CD8-positive, alpha-beta memory T cell (primary cell): ENCODE measurements around the gene CEP192. TPM values are rescaled to one million over a fixed set of nuclear protein-coding genes. Genes with fewer than 3 reads are reported as not detected.

Experiments used
- CTCF ChIA-PET: fragments of 350-600 bp; sonication (Branson Sonifier 250); formaldehyde crosslinking; loops from one replicate; lab custom pipeline; 2021; ENCODE audit warnings: antibody characterized with exemption; lab: Charles Lee
- POLR2A ChIA-PET: fragments of 350-600 bp; sonication (Branson Sonifier 250); formaldehyde crosslinking; loops from one replicate; lab custom pipeline; 2021; ENCODE audit warnings: antibody characterized with exemption; lab: Charles Lee
- DNase-seq, 5 donors: peaks; one replicate each; pipeline versions ENCODE4 v3.0.0 to v3.0.0-alpha.2; 2020 to 2022; ENCODE audit warnings: mixed read lengths in 1 of 5
- H3K27ac ChIP-seq: one replicate; pipeline ENCODE4 v1.7.0; 2013; ENCODE audit warnings: low read depth, mild to moderate bottlenecking, low read length, moderate library complexity
- H3K27me3 ChIP-seq: 2 replicates; pipeline ENCODE4 v1.7.0; 2013; ENCODE audit warnings: low read length, mild to moderate bottlenecking; ENCODE audit not compliant: insufficient read depth, poor library complexity, severe bottlenecking
- H3K36me3 ChIP-seq: 2 replicates; pipeline ENCODE4 v1.7.0; 2013; ENCODE audit warnings: mild to moderate bottlenecking, low read length, moderate library complexity; ENCODE audit not compliant: insufficient read depth
- H3K4me1 ChIP-seq: 2 replicates; pipeline ENCODE4 v1.7.0; 2013; ENCODE audit warnings: mild to moderate bottlenecking, low read length, moderate library complexity; ENCODE audit not compliant: insufficient read depth
- H3K4me3 ChIP-seq: 2 replicates; pipeline ENCODE4 v1.7.0; 2013; ENCODE audit warnings: mild to moderate bottlenecking, low read length
- H3K9me3 ChIP-seq: 2 replicates; pipeline ENCODE4 v1.7.0; 2013; ENCODE audit warnings: mild to moderate bottlenecking, low read length
- H3K27ac Mint-ChIP-seq, 8 donors: one replicate each; pipeline ENCODE4 v1.8.0; 2020 to 2021; ENCODE audit warnings: mixed read lengths in 8 of 8, mild to moderate bottlenecking in 6 of 8, inconsistent platforms in 3 of 8, moderate library complexity in 3 of 8
- H3K27me3 Mint-ChIP-seq, 2 donors: one replicate each; pipeline ENCODE4 v1.8.0; 2020 to 2021; ENCODE audit warnings: mixed read lengths in 2 of 2, mild to moderate bottlenecking in 1 of 2, moderate library complexity in 1 of 2
- H3K36me3 Mint-ChIP-seq, 3 donors: one replicate each; pipeline ENCODE4 v1.8.0; 2020 to 2021; ENCODE audit warnings: mixed read lengths in 3 of 3, inconsistent platforms in 1 of 3, mild to moderate bottlenecking in 1 of 3
- H3K4me1 Mint-ChIP-seq, 3 donors: one replicate each; pipeline ENCODE4 v1.8.0; 2020 to 2021; ENCODE audit warnings: mixed read lengths in 3 of 3, inconsistent platforms in 1 of 3, mild to moderate bottlenecking in 1 of 3
- H3K4me3 Mint-ChIP-seq, 7 donors: one replicate each; pipeline ENCODE4 v1.8.0; 2020 to 2021; ENCODE audit warnings: mixed read lengths in 7 of 7, mild to moderate bottlenecking in 6 of 7, moderate library complexity in 4 of 7, inconsistent platforms in 2 of 7
- H3K9me3 Mint-ChIP-seq, 5 donors: one replicate each; pipeline ENCODE4 v1.8.0; 2020 to 2022; ENCODE audit warnings: mixed read lengths in 5 of 5, mild to moderate bottlenecking in 3 of 5, moderate library complexity in 2 of 5, inconsistent platforms in 1 of 5
- polyA plus RNA-seq: library from polyadenylated mRNA; unstranded; fragments of 300-500 nt; fragmentation: Illumina TruSeq; gene quantifications from one replicate; pipeline ENCODE4 v1.2.3, GENCODE V29; 2021
- total RNA-seq, 2 experiments: library from RNA; stranded (reverse); gene quantifications; one replicate each; pipeline ENCODE4 v1.2.3, GENCODE V29; 2021

Gene CEP192
- total and polyA plus RNA-seq, 3 experiments from 2014 or later = 6.5 to 24.3 (median 21.9) TPM

DNA sequence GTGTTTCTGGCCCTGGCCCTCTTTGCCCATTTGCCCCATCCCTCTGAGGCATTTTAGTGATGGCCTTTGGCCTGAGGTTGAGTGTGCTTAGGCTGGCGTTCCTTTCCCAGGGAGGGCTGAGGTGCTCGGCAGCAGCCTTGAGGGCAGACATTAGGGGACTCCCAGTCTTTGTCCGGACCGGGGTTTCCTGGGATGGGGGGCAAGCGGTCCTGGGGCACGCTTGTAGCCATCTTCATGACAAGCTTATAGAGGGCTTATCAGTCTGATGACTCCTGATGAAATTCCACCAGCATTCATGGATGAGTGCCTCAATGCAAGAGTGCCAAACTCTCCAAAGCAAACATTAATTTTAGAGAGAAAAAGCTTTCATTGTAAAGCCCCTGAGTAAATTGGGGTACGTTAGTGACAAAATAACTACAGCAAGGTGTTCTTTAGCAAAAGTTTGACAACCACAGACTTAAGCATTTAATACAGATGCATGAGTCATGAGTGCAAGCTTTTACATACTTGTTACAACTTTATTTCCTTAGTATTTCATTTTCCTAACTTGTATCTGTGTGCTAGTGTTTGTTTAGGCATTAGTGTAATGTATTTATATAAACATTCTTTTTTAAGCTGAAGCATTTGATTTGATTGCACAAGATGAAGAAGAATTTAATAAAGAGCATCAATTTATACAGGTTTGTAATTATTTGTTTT, 45.6 kb downstream of the CEP192 start:
- DNase-seq = no peak
- ChIA-PET CTCF (no interaction called here), POLR2A (no interaction called here)
- H3K9me3 ChIP-seq = no peaks in the 10 kb centered on the region
- Mint-ChIP-seq H3K27ac (peak overlapping the region in 1 of 8 donors; percentile 69), H3K27me3 (no peaks in the 10 kb centered on the region), H3K36me3 (peaks cover 16 to 82% (median 33%) of the 10 kb centered on the region in 3 donors), H3K4me1 (peaks cover 12 to 16% (median 14%) of the 10 kb centered on the region in 3 donors), H3K4me3 (no peak overlapping the region), H3K9me3 (no peaks in the 10 kb centered on the region)
- no peaks in the 10 kb centered on the region for H3K27me3 ChIP-seq
- peaks cover 17% of the 10 kb centered on the region for H3K36me3 ChIP-seq
- no peak overlapping the region for H3K4me3 ChIP-seq
- no peaks in the 10 kb centered on the region for H3K4me1 ChIP-seq
- no peak overlapping the region for H3K27ac ChIP-seq

DNA sequence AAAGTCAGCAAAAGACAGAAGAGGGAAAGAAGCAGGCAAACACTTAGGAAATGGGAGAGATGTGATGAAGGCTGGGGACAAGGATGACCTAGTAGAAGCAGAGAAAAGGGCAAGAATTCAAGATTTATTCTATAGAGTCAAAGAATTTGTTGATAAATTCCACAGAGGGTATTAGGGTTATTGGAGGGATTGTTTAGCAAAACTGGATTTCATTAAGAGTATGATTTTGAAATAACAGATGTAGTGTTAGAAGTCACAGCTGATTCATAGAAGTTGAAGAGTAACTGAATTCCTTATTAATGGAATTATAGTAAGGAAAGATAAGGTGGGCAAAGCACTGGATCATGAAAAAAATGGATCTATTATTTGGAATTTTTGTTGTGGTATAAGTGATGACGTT, 48.6 kb downstream of the CEP192 start:
- CTCF ChIA-PET = no interaction called here
- no peaks in the 10 kb centered on the region for H3K4me1 ChIP-seq
- H3K27ac ChIP-seq = no peak overlapping the region
- no peak overlapping the region for H3K4me3 ChIP-seq
- H3K9me3 ChIP-seq = no peaks in the 10 kb centered on the region
- peaks cover 16% of the 10 kb centered on the region for H3K36me3 ChIP-seq
- no peaks in the 10 kb centered on the region for H3K27me3 Mint-ChIP-seq
- H3K4me1 Mint-ChIP-seq = peaks cover 11 to 23% (median 20%) of the 10 kb centered on the region in 3 donors
- POLR2A ChIA-PET = no interaction called here
- H3K4me3 Mint-ChIP-seq = no peak overlapping the region
- no peaks in the 10 kb centered on the region for H3K9me3 Mint-ChIP-seq
- peak overlapping the region in 3 of 8 donors; percentile 17 to 82 (median 23) for H3K27ac Mint-ChIP-seq
- H3K36me3 Mint-ChIP-seq = peaks cover 25 to 81% (median 39%) of the 10 kb centered on the region in 3 donors
- no peak for DNase-seq
- H3K27me3 ChIP-seq = no peaks in the 10 kb centered on the region

DNA sequence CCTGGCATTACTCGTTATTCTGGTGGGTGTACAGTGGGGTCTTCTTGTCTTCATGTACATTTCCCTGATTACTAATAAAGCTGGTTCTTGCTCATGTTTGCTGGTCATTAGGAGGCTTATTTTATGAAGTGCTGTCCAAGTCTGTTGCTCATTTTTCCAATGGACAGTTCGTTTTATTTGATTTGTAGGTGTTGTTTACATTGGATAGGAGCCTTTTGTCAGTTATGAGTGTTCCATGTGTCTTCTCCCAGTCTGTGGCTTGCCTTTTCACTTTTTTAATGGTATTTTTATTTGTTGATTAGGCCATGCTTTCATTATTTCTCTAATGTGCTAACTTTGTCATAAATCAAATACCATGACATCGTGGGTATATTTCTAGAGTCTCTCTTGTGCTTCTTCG, 51.9 kb downstream of the CEP192 start:
- Mint-ChIP-seq H3K4me3 (no peak overlapping the region), H3K9me3 (no peaks in the 10 kb centered on the region), H3K36me3 (peaks cover 35 to 78% (median 49%) of the 10 kb centered on the region in 3 donors), H3K4me1 (peaks cover 14 to 32% (median 25%) of the 10 kb centered on the region in 3 donors), H3K27ac (peak overlapping the region in 2 of 8 donors; percentile 4 to 24), H3K27me3 (no peaks in the 10 kb centered on the region)
- Histone ChIP-seq H3K27me3 (no peaks in the 10 kb centered on the region), H3K4me3 (no peak overlapping the region), H3K9me3 (no peaks in the 10 kb centered on the region), H3K4me1 (no peaks in the 10 kb centered on the region), H3K36me3 (peaks cover 20% of the 10 kb centered on the region), H3K27ac (no peak overlapping the region)
- DNase-seq = no peak
- ChIA-PET POLR2A (no interaction called here), CTCF (no interaction called here)

DNA sequence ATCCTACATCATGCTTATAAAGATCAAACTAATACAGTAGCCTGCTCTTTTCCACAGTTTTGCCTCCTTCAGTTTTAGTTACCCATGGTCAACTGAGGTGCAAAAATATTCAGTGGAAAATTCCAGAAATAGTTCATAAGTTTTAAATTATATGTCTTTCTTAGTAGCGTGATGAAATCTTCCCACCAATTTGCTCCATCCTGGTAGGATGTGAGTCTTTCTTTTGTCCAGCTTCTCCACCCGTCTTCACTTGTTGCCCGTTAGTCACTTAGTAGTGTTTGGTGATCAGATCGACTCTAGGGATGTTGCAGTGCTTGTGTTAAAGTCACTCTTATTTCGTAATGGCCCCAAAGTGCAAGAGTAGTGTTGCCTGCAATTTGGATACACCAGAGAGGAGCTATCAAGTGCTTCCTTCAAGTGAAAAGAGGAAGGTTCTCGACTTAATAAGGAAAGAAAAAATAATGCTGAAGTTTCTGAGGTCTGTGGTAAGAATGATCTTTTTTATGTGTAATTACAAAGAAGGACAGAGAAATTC, 57.0 kb downstream of the CEP192 start:
- no peak for DNase-seq
- peaks cover 25% of the 10 kb centered on the region for H3K36me3 ChIP-seq
- Mint-ChIP-seq H3K4me1 (peaks cover 17 to 34% (median 28%) of the 10 kb centered on the region in 3 donors), H3K27me3 (no peaks in the 10 kb centered on the region), H3K36me3 (peaks cover 22 to 79% (median 45%) of the 10 kb centered on the region in 3 donors), H3K9me3 (no peaks in the 10 kb centered on the region), H3K27ac (peak overlapping the region in 3 of 8 donors; percentile 2 to 24 (median 10)), H3K4me3 (no peak overlapping the region)
- no peaks in the 10 kb centered on the region for H3K4me1 ChIP-seq
- no peak overlapping the region for H3K4me3 ChIP-seq
- ChIA-PET CTCF (no interaction called here), POLR2A (no interaction called here)
- H3K27ac ChIP-seq = no peak overlapping the region
- H3K9me3 ChIP-seq = no peaks in the 10 kb centered on the region
- H3K27me3 ChIP-seq = no peaks in the 10 kb centered on the region

DNA sequence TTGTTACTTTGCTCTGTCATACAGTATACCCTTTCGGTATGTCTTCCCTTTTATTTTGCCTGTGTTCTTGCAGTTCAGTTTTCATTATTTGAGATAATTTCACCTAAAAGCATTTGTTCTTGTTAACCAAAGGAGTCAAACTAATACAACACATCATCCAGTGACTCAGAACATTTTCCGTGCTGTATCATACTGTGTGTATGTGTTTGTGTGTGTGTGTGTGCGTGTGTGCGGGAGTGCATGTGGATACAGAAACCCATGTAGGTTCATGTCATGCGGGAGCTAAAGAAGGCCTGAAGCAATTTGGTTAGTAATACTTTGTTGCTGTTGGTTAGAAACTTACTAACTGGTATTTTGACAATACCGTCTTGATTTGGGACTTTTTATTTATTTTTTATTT, 60.0 kb downstream of the CEP192 start:
- Mint-ChIP-seq H3K4me1 (peaks cover 8 to 12% (median 11%) of the 10 kb centered on the region in 3 donors), H3K27ac (peak overlapping the region in 2 of 8 donors; percentile 2 to 3), H3K9me3 (no peaks in the 10 kb centered on the region), H3K36me3 (peaks cover 14 to 82% (median 41%) of the 10 kb centered on the region in 3 donors), H3K4me3 (no peak overlapping the region), H3K27me3 (no peaks in the 10 kb centered on the region)
- H3K27me3 ChIP-seq = no peaks in the 10 kb centered on the region
- ChIA-PET POLR2A (no interaction called here), CTCF (interaction anchor here (1.3 kb wide), 1 partner anchor 108 kb away, joined by 5 read pairs; no protein-coding TSS in a partner anchor)
- H3K4me1 ChIP-seq = no peaks in the 10 kb centered on the region
- no peak for DNase-seq
- H3K9me3 ChIP-seq = no peaks in the 10 kb centered on the region
- H3K36me3 ChIP-seq = peaks cover 33% of the 10 kb centered on the region
- H3K27ac ChIP-seq = no peak overlapping the region
- H3K4me3 ChIP-seq = no peak overlapping the region

DNA sequence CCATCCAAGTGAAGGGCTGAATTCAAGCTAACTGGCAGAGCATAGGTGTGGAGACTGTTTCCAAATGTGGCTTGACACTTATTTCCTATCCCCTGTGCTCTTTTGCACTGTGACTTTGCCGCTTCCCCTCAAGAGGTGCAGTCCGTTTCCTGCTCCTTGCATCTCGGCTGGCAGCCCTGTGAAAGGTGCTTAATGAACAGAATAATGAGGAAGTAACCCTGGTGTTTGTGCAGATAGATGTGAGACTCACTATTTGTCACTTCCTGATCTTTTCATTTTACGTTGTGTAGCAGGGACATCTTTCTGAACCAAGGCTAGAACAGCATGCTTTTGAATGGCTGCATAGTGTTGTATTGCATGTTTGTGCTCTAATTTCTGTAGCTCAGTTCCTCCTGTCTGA, 60.8 kb downstream of the CEP192 start:
- H3K36me3 ChIP-seq = peaks cover 33% of the 10 kb centered on the region
- POLR2A ChIA-PET = no interaction called here
- no peaks in the 10 kb centered on the region for H3K9me3 ChIP-seq
- H3K27me3 ChIP-seq = no peaks in the 10 kb centered on the region
- CTCF ChIA-PET = interaction anchor here (1.3 kb wide), 1 partner anchor 107 kb away, joined by 5 read pairs; no protein-coding TSS in a partner anchor
- peak overlapping the region in 6 of 8 donors; percentile 22 to 71 (median 38) for H3K27ac Mint-ChIP-seq
- peak overlapping the region in 1 of 7 donors; percentile 0 for H3K4me3 Mint-ChIP-seq
- no peaks in the 10 kb centered on the region for H3K4me1 ChIP-seq
- no peak overlapping the region for H3K4me3 ChIP-seq
- H3K9me3 Mint-ChIP-seq = no peaks in the 10 kb centered on the region
- DNase-seq = no peak
- H3K27me3 Mint-ChIP-seq = no peaks in the 10 kb centered on the region
- H3K4me1 Mint-ChIP-seq = peaks cover 8 to 12% (median 11%) of the 10 kb centered on the region in 3 donors
- H3K36me3 Mint-ChIP-seq = peaks cover 16 to 85% (median 38%) of the 10 kb centered on the region in 3 donors
- no peak overlapping the region for H3K27ac ChIP-seq

DNA sequence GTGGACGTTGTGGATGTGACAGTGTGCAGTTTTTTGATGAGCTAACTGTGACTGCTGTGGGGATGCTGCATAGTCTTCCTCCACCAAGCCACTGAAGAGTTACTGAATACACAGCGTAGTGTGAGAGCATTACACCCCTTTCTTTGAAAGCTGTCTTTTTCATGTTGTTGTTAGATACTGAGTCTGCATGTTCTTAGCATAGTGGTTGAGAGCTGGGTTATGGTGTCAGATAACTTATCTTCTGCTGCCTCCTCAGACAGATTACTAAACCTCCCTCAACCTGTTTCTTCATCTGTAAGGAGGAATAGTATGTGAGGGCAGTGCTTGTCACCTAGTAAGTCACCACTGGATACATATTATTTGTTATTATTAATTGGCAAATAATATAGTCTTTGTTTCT, 63.2 kb downstream of the CEP192 start:
- Mint-ChIP-seq H3K4me3 (no peak overlapping the region), H3K9me3 (no peaks in the 10 kb centered on the region), H3K36me3 (peaks cover 13 to 87% (median 27%) of the 10 kb centered on the region in 3 donors), H3K4me1 (peaks cover 8 to 12% (median 11%) of the 10 kb centered on the region in 3 donors), H3K27ac (peak overlapping the region in 1 of 8 donors; percentile 36), H3K27me3 (no peaks in the 10 kb centered on the region)
- Histone ChIP-seq H3K36me3 (peaks cover 32% of the 10 kb centered on the region), H3K4me1 (no peaks in the 10 kb centered on the region), H3K9me3 (no peaks in the 10 kb centered on the region), H3K27ac (no peak overlapping the region), H3K27me3 (no peaks in the 10 kb centered on the region), H3K4me3 (no peak overlapping the region)
- no peak for DNase-seq
- POLR2A ChIA-PET = no interaction called here
- CTCF ChIA-PET = no interaction called here

DNA sequence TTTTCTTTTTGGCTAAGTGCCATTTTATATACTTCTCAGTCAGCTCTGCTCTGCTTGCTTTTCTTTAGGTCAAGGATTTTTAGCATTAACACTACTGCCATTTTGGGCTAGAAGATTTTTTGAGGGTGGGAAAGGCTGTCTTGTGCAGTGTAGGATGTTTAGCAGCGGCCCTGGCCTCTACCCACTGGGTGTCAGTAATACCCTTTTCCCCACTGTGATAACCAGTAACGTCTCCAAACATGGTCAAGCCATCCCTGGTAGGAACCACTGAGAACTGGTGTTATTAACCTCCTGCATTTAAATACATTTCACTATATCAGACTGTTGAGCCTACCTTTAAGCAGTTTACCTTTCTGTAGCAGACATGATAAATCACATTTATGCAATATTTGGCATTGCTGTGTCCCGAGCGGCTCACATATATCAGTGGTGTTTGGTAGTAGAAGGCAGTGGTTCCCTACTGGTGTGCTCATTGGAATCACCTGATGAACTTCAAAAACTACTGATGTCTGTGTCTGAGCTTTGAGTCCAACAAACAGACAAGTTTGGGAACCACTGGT, 70.5 kb downstream of the CEP192 start:
- CTCF ChIA-PET = no interaction called here
- Mint-ChIP-seq H3K4me3 (no peak overlapping the region), H3K36me3 (peaks cover 17 to 79% (median 26%) of the 10 kb centered on the region in 3 donors), H3K9me3 (no peaks in the 10 kb centered on the region), H3K27me3 (no peaks in the 10 kb centered on the region), H3K27ac (peak overlapping the region in 2 of 8 donors; percentile 2 to 32), H3K4me1 (peaks cover 17 to 35% (median 23%) of the 10 kb centered on the region in 3 donors)
- Histone ChIP-seq H3K36me3 (peaks cover 37% of the 10 kb centered on the region), H3K4me1 (peaks cover 5% of the 10 kb centered on the region), H3K27ac (no peak overlapping the region), H3K27me3 (no peaks in the 10 kb centered on the region), H3K9me3 (no peaks in the 10 kb centered on the region), H3K4me3 (no peak overlapping the region)
- POLR2A ChIA-PET = interaction anchor here (0.7 kb wide), 1 partner anchor 20 kb away, joined by 3 read pairs; no protein-coding TSS in a partner anchor
- no peak for DNase-seq
